GM12878 (cell line): ENCODE data around the gene CFAP54. TPM values are rescaled to one million over a fixed set of nuclear protein-coding genes. Genes with fewer than 3 reads are reported as not detected.

ENCODE experiments used
- ATAC-seq: fragments of 200-7000 bp; cut with Tn5 transposase; 3 replicates; pipeline ENCODE4 v1.9.1; 2020; ENCODE audit warnings: mild to moderate bottlenecking, moderate library complexity
- BruUV-seq: library from RNA; stranded (reverse); fragments of 400-500 nt; replicated peaks from 2 replicates; lab custom pipeline; 2021; lab: Mats Ljungman, UMichigan
- CTCF ChIA-PET: fragments of 300-600 bp; sonication (Branson Sonifier 250); formaldehyde crosslinking; extraction: SDS; loops from one replicate; lab custom pipeline; 2021; ENCODE audit warnings: inconsistent platforms; lab: Yijun Ruan, JAX
- POLR2A ChIA-PET: fragments of 350-600 bp; formaldehyde crosslinking; extraction: SDS; loops from one replicate; lab custom pipeline; 2021; ENCODE audit warnings: inconsistent platforms; lab: Charles Lee
- RAD21 ChIA-PET: fragments of 300-600 bp; sonication (Branson Sonifier 250); formaldehyde crosslinking; loops from one replicate; lab custom pipeline; 2023; ENCODE audit warnings: antibody characterized with exemption; ENCODE audit not compliant: unreplicated experiment; lab: Charles Lee
- SMC1A ChIA-PET: fragments of 300-600 bp; sonication (Branson Sonifier 250); formaldehyde crosslinking; loops from one replicate; lab custom pipeline; 2023; ENCODE audit not compliant: unreplicated experiment, uncharacterized antibody; lab: Charles Lee
- DNase-seq: peaks from one replicate; pipeline ENCODE4 v3.0.0-alpha.2; 2011; ENCODE audit warnings: low read depth, low spot score
- FAIRE-seq: peaks from 3 replicates; lab custom pipeline; 2011; peaks lifted over from hg19 to GRCh38; lab: Jason Lieb, UNC
- H2AFZ ChIP-seq: 2 replicates; pipeline ENCODE4 v1.6.0; 2011; ENCODE audit warnings: low read depth, low read length, control low read depth; ENCODE audit not compliant: control insufficient read depth
- H3K27ac ChIP-seq: 2 replicates; pipeline ENCODE4 v1.5.1; 2011; ENCODE audit warnings: control low read depth; ENCODE audit not compliant: control insufficient read depth, insufficient read depth
- H3K27me3 ChIP-seq, 2 experiments: replicated peaks in 1 of 2; 2 replicates each; pipeline versions ENCODE4 v1.6.0 to v1.6.1; 2011; ENCODE audit warnings: low read length in 1 of 2; ENCODE audit not compliant: control insufficient read depth in 2 of 2, insufficient read depth in 2 of 2
- H3K36me3 ChIP-seq, 2 experiments: 2 replicates each; pipeline ENCODE4 v1.5.1; 2011; ENCODE audit warnings: low read length in 1 of 2; ENCODE audit not compliant: control insufficient read depth in 2 of 2, insufficient read depth in 2 of 2
- H3K4me1 ChIP-seq: 2 replicates; pipeline ENCODE4 v1.6.1; 2011; ENCODE audit warnings: mild to moderate bottlenecking, low read length, moderate library complexity, mixed read lengths; ENCODE audit not compliant: control insufficient read depth, insufficient read depth
- H3K4me2 ChIP-seq: 2 replicates; pipeline ENCODE4 v1.6.0; 2011; ENCODE audit warnings: control low read depth; ENCODE audit not compliant: control insufficient read depth, insufficient read depth
- H3K4me3 ChIP-seq: fragments of 200-600 bp; sonication (generic); 2 replicates; pipeline ENCODE4 v1.5.1; 2016
- H3K79me2 ChIP-seq: 2 replicates; pipeline ENCODE4 v1.6.0; 2011; ENCODE audit warnings: low read length; ENCODE audit not compliant: control insufficient read depth, insufficient read depth
- H3K9ac ChIP-seq: 2 replicates; pipeline ENCODE4 v1.8.0; 2011; ENCODE audit warnings: low read length, control low read depth, mixed read lengths; ENCODE audit not compliant: control insufficient read depth, insufficient read depth
- H3K9me3 ChIP-seq: replicated peaks from 3 replicates; pipeline ENCODE4 v1.5.1; 2011; ENCODE audit warnings: mild to moderate bottlenecking, low read length; ENCODE audit not compliant: control insufficient read depth, insufficient read depth
- H4K20me1 ChIP-seq: 2 replicates; pipeline ENCODE4 v1.6.0; 2011; ENCODE audit not compliant: control insufficient read depth, insufficient read depth
- BRCA1 ChIP-seq: IDR thresholded peaks from 2 replicates; pipeline ENCODE4 v1.6.1; 2011; ENCODE audit warnings: low read depth, low read length, improper control_type of control experiment
- CHD4 ChIP-seq: fragments of 200-600 bp; sonication (generic); IDR thresholded peaks from 2 replicates; pipeline ENCODE4 v1.6.1; 2016; ENCODE audit warnings: mild to moderate bottlenecking
- ELK1 ChIP-seq: IDR thresholded peaks from 2 replicates; pipeline ENCODE4 v1.6.1; 2012; ENCODE audit warnings: low read depth, low read length, improper control_type of control experiment
- FOS ChIP-seq: IDR thresholded peaks from 3 replicates; pipeline ENCODE4 v1.6.1; 2011; ENCODE audit warnings: borderline replicate concordance; ENCODE audit not compliant: insufficient read length; ENCODE audit errors: extremely low read depth
- GATAD2B ChIP-seq: fragments of 450-650 bp; conservative IDR thresholded peaks from 2 replicates; pipeline ENCODE4 v1.6.1; 2017; ENCODE audit warnings: low read depth, mild to moderate bottlenecking, moderate library complexity
- HDAC6 ChIP-seq: fragments of 200-600 bp; sonication (generic); IDR thresholded peaks from one replicate; pipeline ENCODE4 v1.8.0; 2017; ENCODE audit warnings: antibody characterized with exemption; ENCODE audit not compliant: unreplicated experiment
- NR2C1 ChIP-seq: fragments of 450-650 bp; IDR thresholded peaks from 2 replicates; pipeline ENCODE4 v1.6.1; 2017; ENCODE audit warnings: antibody characterized with exemption, mild to moderate bottlenecking, moderate library complexity
- PML ChIP-seq: IDR thresholded peaks from 2 replicates; pipeline ENCODE4 v1.6.1; 2012; ENCODE audit warnings: low read length, inconsistent platforms
- SUPT20H ChIP-seq: IDR thresholded peaks from 2 replicates; pipeline ENCODE4 v1.6.1; 2011; ENCODE audit warnings: low read depth, mild to moderate bottlenecking, low read length, moderate library complexity, borderline replicate concordance; ENCODE audit not compliant: control insufficient read depth
- ZNF24 ChIP-seq: fragments of 450-650 bp; IDR thresholded peaks from 2 replicates; pipeline ENCODE4 v1.6.1; 2017; ENCODE audit warnings: antibody characterized with exemption, mild to moderate bottlenecking
- ZSCAN29 ChIP-seq: fragments of 450-650 bp; IDR thresholded peaks from 2 replicates; pipeline ENCODE4 v1.6.1; 2017; ENCODE audit warnings: mild to moderate bottlenecking, moderate library complexity
- WGBS: methylation state at CpG from one replicate; pipeline ENCODE4 v1.1.6; 2016; ENCODE audit warnings: low lambda C conversion rate; ENCODE audit not compliant: insufficient replicate concordance, insufficient coverage; ENCODE audit errors: missing lambda C conversion rate; 5-methylcytosine and 5-hydroxymethylcytosine counted together
- in situ Hi-C: fragments of 300-500 bp; cut with MboI; formaldehyde crosslinking; loops from 9 replicates; pipeline ENCODE4 v1.14.3; 2018; ENCODE audit warnings: mixed read lengths
- intact Hi-C: fragments of 100-400 bp; cut with micrococcal nuclease; formaldehyde crosslinking; loops from one replicate; pipeline ENCODE4 v1.14.2; 2022; ENCODE audit not compliant: unreplicated experiment
- polyA plus RNA-seq, 11 experiments: library from polyadenylated mRNA; depleted of rRNA in 4 of 11; unstranded in 6 of 11; stranded (reverse) in 5 of 11; fragments of >200 nt; fragmentation: Nextera tagmentation in 4 of 11; fragmentation: Illumina TruSeq in 1 of 11; extraction: Ambion mirVana in 4 of 11; extraction: Trizol in 1 of 11; gene quantifications; 1 replicate in 1 of 11; 2 replicates in 10 of 11; pipeline versions ENCODE4 v1.2.1 to v1.2.3, GENCODE V29; 2011 to 2016; ENCODE audit warnings: inconsistent platforms in 2 of 11, missing spikeins in 2 of 11, low read depth in 1 of 11
- total RNA-seq, 4 experiments: library from RNA; depleted of rRNA in 3 of 4; stranded (reverse); fragments of >200 nt in 3 of 4; fragmentation: Illumina TruSeq in 1 of 4; extraction: Trizol in 1 of 4; gene quantifications; 2 replicates each; pipeline versions ENCODE4 v1.2.1 to v1.2.3, GENCODE V29; 2013 to 2021
- TF ChIP-seq, protein P1 (sequence below): fragments of 450-650 bp; IDR thresholded peaks from 2 replicates; pipeline ENCODE4 v1.6.1; 2017; ENCODE audit warnings: mild to moderate bottlenecking, low read depth, inconsistent platforms; ENCODE audit not compliant: poor library complexity, severe bottlenecking
- TF ChIP-seq, protein P2 (sequence below): fragments of 450-650 bp; formaldehyde crosslinking; IDR thresholded peaks from 2 replicates; pipeline ENCODE4 v1.4.0; 2020; ENCODE audit warnings: mild to moderate bottlenecking, moderate library complexity
- TF ChIP-seq, protein P3 (sequence below): fragments of 450-650 bp; IDR thresholded peaks from 2 replicates; pipeline ENCODE4 v1.6.1; 2018; ENCODE audit warnings: mild to moderate bottlenecking, low read depth, moderate library complexity; ENCODE audit not compliant: partially characterized antibody

CFAP54 gene
- total and polyA plus RNA-seq, 10 of the 15 experiments (the other 5 are each of a cell fraction or from before 2014, with no cell fraction given) = 0.19 to 1.5 (median 0.56) TPM

- TF ChIP-seq, protein P1, sequence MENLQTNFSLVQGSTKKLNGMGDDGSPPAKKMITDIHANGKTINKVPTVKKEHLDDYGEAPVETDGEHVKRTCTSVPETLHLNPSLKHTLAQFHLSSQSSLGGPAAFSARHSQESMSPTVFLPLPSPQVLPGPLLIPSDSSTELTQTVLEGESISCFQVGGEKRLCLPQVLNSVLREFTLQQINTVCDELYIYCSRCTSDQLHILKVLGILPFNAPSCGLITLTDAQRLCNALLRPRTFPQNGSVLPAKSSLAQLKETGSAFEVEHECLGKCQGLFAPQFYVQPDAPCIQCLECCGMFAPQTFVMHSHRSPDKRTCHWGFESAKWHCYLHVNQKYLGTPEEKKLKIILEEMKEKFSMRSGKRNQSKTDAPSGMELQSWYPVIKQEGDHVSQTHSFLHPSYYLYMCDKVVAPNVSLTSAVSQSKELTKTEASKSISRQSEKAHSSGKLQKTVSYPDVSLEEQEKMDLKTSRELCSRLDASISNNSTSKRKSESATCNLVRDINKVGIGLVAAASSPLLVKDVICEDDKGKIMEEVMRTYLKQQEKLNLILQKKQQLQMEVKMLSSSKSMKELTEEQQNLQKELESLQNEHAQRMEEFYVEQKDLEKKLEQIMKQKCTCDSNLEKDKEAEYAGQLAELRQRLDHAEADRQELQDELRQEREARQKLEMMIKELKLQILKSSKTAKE = no peak
- TF ChIP-seq PML = no peak
- TF ChIP-seq GATAD2B = no peak
These were observed 147.5 kb downstream of the CFAP54 start (continued) for GRCh38 chr12:96636895-96637294.

DNA sequence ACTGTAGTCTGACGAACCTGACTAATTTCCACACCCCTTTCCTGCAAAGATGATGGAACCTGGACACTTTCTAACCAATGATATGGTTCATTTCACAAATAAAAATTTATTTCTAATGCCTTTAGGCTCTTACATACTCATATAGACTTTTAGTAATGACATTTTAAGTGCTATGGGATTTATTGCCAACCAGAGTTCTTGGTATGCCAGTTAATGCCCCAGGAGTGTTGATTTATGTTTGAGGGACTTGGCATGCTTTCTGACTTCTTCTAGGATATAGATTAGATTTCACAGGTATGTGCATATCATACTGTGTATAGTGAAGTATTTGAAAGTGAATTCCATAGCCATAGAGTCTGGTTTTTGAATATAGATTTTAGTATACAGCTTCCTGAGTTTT is 159.5 kb downstream of the CFAP54 start:
- intact Hi-C loops (no loop called here), in situ Hi-C loops (no loop called here)
- Histone ChIP-seq H3K4me2 (no peak overlapping the region), H3K36me3 (no peaks in the 10 kb centered on the region), H3K9ac (no peak overlapping the region), H3K4me1 (no peaks in the 10 kb centered on the region), H3K4me3 (no peak overlapping the region), H3K9me3 (no peaks in the 10 kb centered on the region; the same call in 2 of the 3 replicates), H3K27me3 (no peaks in the 10 kb centered on the region; a peak in 1 of 4 replicates), H3K27ac (no peak overlapping the region), H3K79me2 (no peaks in the 10 kb centered on the region), H2AFZ (no peak overlapping the region), H4K20me1 (no peaks in the 10 kb centered on the region)
- ATAC-seq (no peak), DNase-seq (no peak), FAIRE-seq (no peak)
- CTCF ChIA-PET = no interaction called here
- BruUV-seq = no TSS peak
- SMC1A ChIA-PET = no interaction called here
- 11% methylated on average over 1 of the region's 1 CpG for WGBS
- POLR2A ChIA-PET = no interaction called here
- RAD21 ChIA-PET = no interaction called here
- TF ChIP-seq ZNF24 (no peak), BRCA1 (no peak), FOS (no peak), HDAC6 (no peak), SUPT20H (no peak), ELK1 (no peak), CHD4 (no peak), ZSCAN29 (no peak), NR2C1 (no peak)
- TF ChIP-seq, protein P2, sequence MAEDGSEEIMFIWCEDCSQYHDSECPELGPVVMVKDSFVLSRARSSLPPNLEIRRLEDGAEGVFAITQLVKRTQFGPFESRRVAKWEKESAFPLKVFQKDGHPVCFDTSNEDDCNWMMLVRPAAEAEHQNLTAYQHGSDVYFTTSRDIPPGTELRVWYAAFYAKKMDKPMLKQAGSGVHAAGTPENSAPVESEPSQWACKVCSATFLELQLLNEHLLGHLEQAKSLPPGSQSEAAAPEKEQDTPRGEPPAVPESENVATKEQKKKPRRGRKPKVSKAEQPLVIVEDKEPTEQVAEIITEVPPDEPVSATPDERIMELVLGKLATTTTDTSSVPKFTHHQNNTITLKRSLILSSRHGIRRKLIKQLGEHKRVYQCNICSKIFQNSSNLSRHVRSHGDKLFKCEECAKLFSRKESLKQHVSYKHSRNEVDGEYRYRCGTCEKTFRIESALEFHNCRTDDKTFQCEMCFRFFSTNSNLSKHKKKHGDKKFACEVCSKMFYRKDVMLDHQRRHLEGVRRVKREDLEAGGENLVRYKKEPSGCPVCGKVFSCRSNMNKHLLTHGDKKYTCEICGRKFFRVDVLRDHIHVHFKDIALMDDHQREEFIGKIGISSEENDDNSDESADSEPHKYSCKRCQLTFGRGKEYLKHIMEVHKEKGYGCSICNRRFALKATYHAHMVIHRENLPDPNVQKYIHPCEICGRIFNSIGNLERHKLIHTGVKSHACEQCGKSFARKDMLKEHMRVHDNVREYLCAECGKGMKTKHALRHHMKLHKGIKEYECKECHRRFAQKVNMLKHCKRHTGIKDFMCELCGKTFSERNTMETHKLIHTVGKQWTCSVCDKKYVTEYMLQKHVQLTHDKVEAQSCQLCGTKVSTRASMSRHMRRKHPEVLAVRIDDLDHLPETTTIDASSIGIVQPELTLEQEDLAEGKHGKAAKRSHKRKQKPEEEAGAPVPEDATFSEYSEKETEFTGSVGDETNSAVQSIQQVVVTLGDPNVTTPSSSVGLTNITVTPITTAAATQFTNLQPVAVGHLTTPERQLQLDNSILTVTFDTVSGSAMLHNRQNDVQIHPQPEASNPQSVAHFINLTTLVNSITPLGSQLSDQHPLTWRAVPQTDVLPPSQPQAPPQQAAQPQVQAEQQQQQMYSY (CRISPR knock-in tag) = no peak
- TF ChIP-seq, protein P3, sequence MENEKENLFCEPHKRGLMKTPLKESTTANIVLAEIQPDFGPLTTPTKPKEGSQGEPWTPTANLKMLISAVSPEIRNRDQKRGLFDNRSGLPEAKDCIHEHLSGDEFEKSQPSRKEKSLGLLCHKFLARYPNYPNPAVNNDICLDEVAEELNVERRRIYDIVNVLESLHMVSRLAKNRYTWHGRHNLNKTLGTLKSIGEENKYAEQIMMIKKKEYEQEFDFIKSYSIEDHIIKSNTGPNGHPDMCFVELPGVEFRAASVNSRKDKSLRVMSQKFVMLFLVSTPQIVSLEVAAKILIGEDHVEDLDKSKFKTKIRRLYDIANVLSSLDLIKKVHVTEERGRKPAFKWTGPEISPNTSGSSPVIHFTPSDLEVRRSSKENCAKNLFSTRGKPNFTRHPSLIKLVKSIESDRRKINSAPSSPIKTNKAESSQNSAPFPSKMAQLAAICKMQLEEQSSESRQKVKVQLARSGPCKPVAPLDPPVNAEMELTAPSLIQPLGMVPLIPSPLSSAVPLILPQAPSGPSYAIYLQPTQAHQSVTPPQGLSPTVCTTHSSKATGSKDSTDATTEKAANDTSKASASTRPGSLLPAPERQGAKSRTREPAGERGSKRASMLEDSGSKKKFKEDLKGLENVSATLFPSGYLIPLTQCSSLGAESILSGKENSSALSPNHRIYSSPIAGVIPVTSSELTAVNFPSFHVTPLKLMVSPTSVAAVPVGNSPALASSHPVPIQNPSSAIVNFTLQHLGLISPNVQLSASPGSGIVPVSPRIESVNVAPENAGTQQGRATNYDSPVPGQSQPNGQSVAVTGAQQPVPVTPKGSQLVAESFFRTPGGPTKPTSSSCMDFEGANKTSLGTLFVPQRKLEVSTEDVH = no peak
